Suprapubic skin (tissue), 3 donors: ENCODE results near the gene WLS.

Source experiments
- CTCF ChIP-seq, 2 donors: fragments of 200-600 bp in 1 of 2; fragments of 450-650 bp in 1 of 2; sonication (generic) in 1 of 2; IDR thresholded peaks; one replicate each; pipeline ENCODE4 v1.5.1; 2016 to 2019; ENCODE audit warnings: antibody characterized with exemption in 2 of 2, mild to moderate bottlenecking in 1 of 2, moderate library complexity in 1 of 2
- POLR2A ChIP-seq, 2 donors: fragments of 450-650 bp; IDR thresholded peaks; one replicate each; pipeline ENCODE4 v1.6.1; 2017; ENCODE audit warnings: antibody characterized with exemption in 2 of 2, mild to moderate bottlenecking in 2 of 2, moderate library complexity in 2 of 2

- TF ChIP-seq CTCF (IDR thresholded peaks at IDR 0.05) (no peak), POLR2A (IDR thresholded peaks at IDR 0.05) (no peak)
Observed at GRCh38 chr1:68128820-68129219, 103.5 kb downstream of the WLS start.
